ENCODE results near the gene MEIOSIN.

GRCh38 chr19:45692187-45693105 is 40.8 kb upstream of the MEIOSIN start, which contains the start of gene QPCTL:
- TF ChIP-seq POLR2A (IDR thresholded peaks at IDR 0.05) (no peak), CTCF (IDR thresholded peaks at IDR 0.05) (no peak)
